ENCODE results near the gene C10orf90.

The C10orf90 gene

GRCh38 chr10:126637501-126637900 lies 33.0 kb downstream of the C10orf90 start:
- in situ Hi-C loops (cut with HindIII; ENCODE audit: low sequenced_read_pairs), result no loop called here

GRCh38 chr10:126634911-126635310 lies 35.6 kb downstream of the C10orf90 start:
- in situ Hi-C loops (cut with HindIII; ENCODE audit: low sequenced_read_pairs), result no loop called here

- in situ Hi-C loops (cut with HindIII; ENCODE audit: low sequenced_read_pairs), result no loop called here
Measured at GRCh38 chr10:126634347-126634746, 36.1 kb downstream of the C10orf90 start.

- in situ Hi-C loops (cut with HindIII; ENCODE audit: low sequenced_read_pairs), result no loop called here
Measured at GRCh38 chr10:126632705-126633104, 37.8 kb downstream of the C10orf90 start.

- in situ Hi-C loops (cut with HindIII; ENCODE audit: low sequenced_read_pairs), result no loop called here
Measured at GRCh38 chr10:126629925-126630624, 40.4 kb downstream of the C10orf90 start.

DNA sequence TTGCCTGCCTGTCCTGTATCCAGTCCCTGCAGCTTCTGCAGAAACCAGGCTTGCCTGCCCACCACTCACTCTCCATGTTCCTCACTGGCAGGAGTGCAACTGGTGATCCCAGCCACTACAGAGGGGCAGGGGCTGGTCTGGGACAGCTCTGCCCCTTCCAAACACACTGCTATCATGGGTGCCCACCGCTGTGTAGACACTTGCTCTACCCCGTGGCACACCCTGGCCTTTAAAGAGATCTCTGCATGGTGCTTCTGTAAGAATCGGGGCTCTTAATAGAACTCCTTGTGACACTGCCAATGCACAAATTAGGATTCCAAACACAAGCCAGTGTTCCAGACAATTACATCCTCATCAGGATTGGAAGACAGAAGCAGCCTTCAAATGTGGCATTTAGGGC lies 41.7 kb downstream of the C10orf90 start:
- in situ Hi-C loops (cut with HindIII; ENCODE audit: low sequenced_read_pairs), result no loop called here

- in situ Hi-C loops (cut with HindIII; ENCODE audit: low sequenced_read_pairs), result no loop called here
Measured at GRCh38 chr10:126621846-126622245, 48.6 kb downstream of the C10orf90 start.

DNA sequence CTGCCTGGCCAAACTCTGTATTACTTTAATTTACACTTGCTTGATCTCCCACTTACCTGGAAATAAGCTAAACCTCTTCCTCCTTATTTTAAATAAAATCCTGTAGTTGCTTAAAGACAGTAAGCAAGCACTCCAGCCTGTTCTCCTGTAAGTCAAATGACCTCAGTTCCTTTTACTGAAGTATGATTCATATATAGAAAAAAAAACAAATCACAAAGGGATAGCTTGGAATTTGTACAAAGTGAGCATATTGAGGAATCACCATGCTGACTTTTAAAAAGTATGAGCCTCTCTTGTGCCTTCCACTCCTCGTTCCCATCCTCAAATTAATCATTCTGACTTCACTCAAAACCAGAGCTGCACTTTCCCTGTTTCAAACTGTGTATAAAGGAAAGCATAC lies 52.0 kb downstream of the C10orf90 start:
- in situ Hi-C loops (cut with HindIII; ENCODE audit: low sequenced_read_pairs), result no loop called here

GRCh38 chr10:126617733-126618132 lies 52.8 kb downstream of the C10orf90 start:
- in situ Hi-C loops (cut with HindIII; ENCODE audit: low sequenced_read_pairs), result no loop called here

- in situ Hi-C loops (cut with HindIII; ENCODE audit: low sequenced_read_pairs), result no loop called here
Measured at GRCh38 chr10:126617208-126617607, 53.3 kb downstream of the C10orf90 start.

DNA sequence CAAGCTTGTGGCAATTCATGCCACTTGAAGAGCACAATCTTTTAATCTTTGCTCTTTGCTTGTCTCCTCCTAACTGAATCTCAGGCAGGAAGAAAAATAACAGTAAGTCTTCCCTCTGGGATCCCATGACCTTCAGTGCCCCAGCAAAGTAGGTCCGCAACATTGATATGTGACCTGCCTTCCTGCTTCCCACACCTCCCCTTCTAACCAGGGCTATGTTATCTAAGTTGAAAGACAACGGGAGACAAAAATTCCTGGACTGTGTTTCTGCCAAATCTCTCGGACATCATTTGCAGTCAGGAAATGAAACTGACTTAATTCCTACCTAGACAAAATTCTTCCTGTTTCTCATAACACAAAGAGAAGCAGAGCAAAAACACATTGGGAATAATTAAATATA lies 53.8 kb downstream of the C10orf90 start:
- in situ Hi-C loops (cut with HindIII; ENCODE audit: low sequenced_read_pairs), result no loop called here

DNA sequence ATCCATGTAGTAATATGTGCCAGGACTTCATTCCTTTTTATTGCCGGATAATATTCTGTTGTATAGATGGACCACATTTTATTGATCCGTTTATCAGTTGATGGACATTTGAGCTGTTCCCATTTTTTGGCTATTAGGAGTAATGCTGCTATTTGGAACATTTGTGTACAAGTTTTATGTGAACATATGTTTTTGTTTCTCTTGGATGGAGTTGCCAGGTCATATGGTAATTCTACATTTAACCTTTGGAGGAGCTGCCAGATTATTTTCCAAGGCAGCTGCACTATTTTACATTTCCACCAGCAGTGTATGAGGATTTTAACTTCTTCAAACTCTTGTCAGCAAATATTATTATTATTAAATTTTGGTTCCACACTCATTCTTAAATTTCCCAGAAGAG lies 59.2 kb downstream of the C10orf90 start:
- in situ Hi-C loops (cut with HindIII; ENCODE audit: low sequenced_read_pairs), result no loop called here

GRCh38 chr10:126609566-126609965 lies 60.9 kb downstream of the C10orf90 start:
- in situ Hi-C loops (cut with HindIII; ENCODE audit: low sequenced_read_pairs), result no loop called here

DNA sequence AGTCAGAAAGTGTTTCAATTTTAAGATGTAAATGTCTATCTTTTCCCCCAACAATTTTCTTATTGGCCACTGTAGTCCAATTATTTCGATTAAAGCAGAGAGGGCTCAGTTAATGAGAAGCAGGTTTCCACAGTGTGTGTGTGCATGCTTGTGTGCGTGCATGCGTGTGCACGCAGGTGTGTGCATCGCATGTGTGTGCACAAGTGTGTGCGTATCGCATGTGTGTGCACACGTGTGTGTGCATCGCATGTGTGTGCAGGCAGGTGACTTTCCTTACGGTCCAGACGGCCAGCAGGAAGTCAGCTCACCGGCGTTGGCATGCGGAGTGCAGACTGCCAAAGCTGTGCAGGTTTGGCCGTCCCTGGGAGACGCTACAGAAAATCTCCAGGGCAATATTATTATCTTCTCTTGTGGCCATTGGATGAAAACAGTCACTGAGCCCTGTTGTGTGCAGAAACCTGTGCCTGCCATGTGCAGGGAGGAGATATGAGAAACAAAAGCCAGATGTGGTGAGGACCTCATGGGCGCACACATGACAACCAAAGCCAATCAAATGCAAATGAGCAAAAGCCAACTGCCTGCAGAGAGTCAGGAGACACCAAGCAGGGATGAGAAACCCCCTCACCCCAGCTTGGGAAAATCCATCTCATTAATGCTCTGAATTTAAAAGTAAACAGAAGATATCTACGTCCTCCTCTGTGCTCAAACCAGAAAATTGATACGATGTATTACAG lies 70.4 kb downstream of the C10orf90 start:
- in situ Hi-C loops (cut with HindIII; ENCODE audit: low sequenced_read_pairs), result no loop called here

DNA sequence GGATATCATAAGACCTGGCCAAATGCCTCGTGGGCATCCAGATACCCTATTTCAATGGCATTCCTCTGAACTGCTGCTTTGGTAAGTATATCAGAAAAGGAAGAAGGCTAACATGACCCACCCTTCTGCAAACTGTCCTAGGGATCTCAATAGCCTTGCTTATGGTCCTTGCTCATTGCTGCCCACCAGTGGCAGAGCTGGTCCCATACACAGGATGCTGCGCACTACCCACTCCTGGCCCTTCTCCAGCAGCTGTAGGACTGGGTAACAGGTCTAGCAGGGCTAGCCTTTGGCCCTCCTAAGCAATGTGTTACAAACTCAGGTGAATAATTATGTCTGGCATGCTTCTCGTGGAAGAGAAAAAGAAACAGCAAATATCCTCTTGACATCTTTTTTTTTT lies 72.5 kb downstream of the C10orf90 start:
- in situ Hi-C loops (cut with HindIII; ENCODE audit: low sequenced_read_pairs), result no loop called here

DNA sequence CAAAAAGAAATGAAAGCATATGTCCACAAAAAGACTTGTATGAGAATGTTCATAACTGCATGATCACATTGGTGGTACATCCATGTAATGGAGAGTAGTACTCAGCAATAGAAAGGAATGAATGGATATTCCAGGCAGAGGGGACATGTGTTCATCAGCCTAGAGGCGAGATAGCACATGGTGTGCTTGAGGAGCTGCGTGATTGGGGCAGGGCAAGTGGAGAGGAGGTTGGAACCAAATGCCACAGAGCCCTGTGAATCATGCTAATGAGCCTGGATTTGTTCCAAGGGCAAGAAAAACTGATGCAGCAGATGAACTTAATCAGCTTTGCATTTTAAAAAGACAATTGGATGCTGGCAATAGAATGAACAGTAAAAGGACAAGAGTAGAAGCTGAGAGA lies 73.3 kb downstream of the C10orf90 start:
- in situ Hi-C loops (cut with HindIII; ENCODE audit: low sequenced_read_pairs), result no loop called here

DNA sequence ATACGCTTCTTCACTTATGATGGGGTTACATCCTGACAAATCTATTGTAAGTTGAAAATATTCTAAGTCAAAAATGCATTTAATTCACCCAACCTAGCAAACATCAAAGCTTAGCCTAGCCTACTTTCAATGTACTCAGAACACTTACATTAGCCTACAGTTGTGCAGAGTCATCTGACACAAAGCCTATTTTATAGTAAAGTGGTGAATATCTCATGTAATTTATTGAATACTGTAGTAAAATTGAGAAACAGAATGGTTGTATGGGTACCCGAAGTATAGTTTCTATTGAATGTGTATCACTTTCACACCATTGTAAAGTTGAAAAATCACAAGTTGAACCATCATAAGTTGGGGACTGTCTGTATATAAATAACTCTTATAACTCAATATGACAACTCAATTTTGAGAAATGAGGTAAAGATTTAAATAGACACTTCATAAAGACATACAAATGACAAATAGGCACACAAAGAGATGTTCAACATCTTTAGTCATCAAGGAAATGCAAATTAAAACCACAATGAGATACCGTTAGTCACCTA lies 73.9 kb downstream of the C10orf90 start:
- in situ Hi-C loops (cut with HindIII; ENCODE audit: low sequenced_read_pairs), result no loop called here

GRCh38 chr10:126595160-126595559 lies 75.3 kb downstream of the C10orf90 start:
- in situ Hi-C loops (cut with HindIII; ENCODE audit: low sequenced_read_pairs), result no loop called here

DNA sequence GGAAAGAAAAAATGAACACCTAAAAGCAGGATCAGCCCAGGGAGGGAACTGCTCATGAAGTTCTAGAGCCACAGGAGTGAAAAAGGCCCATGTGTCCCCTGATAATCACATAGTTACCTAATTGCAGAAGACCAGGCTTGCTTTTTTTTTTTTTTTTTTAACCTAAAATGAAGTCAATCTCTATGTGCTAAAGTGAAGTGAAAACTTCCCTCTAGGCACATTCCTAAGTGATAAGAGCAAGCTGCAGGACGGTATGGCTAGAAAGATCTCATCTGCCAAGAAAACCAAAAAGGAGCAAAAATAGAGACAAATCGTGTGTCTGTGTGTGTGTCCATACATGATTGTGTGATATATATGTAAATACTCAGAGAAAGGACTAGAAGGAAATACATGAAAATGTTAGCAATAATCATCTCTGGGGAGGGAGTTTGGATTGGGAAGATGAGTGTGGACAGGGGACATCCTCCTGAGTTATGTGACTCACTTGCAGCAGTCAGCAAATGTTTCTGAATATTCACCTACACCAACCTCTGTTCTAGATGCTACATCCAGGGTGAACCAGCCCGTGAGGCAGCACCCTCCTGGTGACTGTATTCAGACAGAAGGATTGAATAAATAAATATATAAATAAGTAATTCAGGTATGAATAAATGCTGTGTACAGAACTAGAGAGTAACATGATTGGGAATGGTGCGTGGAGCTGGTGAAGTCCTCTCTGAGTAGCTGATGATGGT lies 76.4 kb downstream of the C10orf90 start:
- in situ Hi-C loops (cut with HindIII; ENCODE audit: low sequenced_read_pairs), result no loop called here

- in situ Hi-C loops (cut with HindIII; ENCODE audit: low sequenced_read_pairs), result no loop called here
Measured at GRCh38 chr10:126592901-126593300, 77.6 kb downstream of the C10orf90 start.

GRCh38 chr10:126588024-126588423 lies 82.5 kb downstream of the C10orf90 start:
- in situ Hi-C loops (cut with HindIII; ENCODE audit: low sequenced_read_pairs), result no loop called here

DNA sequence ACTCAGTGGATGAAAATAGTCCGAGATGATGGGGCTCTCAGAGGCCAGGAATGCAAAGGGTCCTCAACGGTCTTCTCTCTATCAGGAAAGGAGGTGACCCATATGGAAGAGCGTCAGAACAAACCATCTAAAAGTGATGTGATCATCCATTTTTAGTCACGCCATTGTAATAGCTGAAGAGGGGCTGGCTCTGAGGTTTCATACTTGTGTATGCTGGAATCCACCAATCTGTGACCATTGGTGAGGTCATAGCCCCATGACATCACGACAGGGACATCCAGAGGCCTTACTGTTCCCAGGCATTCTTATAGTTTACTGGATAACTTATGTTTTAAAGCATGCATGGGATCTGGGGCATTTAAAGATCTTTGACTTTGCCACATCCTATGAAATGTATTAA lies 83.6 kb downstream of the C10orf90 start:
- in situ Hi-C loops (cut with HindIII; ENCODE audit: low sequenced_read_pairs), result no loop called here
